ENCODE data around the gene AUTS2. TPM values are rescaled to one million over a fixed set of nuclear protein-coding genes. Genes with fewer than 3 reads are reported as not detected.

Gene AUTS2
- total RNA-seq, 1 experiment from 2014 or later, result 50.0 TPM

DNA sequence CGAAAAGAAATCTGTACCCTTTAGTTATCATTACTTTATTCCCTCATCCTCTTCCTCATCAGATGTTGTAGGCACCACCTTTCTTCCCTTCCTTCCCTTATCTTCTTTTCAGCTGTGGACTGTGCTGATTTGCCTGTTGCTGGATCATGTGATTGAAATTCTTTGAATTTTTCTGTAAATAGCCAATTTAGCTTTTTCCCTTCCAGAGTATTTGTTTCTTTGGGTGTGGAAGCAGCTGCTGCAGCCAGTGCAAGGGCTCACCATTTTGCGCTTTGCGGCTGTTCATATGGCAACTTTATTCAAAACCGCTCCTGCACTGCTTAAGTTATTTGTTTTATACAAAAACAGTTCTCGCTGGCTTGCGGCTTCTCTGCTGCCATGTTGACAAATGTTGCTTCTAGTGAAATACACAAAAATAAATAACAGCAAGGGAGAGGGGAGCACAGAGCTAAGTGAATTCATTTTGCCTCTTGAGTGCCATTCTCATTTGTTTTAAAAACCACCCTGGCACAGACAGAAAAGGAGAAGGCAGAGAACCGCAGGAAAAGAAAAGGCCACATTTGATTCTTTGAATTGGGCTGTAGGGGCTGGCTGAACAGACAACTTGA is 151.2 kb downstream of the AUTS2 start:
- H3K4me3 Mint-ChIP-seq, result no peak overlapping the region
- H3K4me1 Mint-ChIP-seq, result peaks cover 28% of the 10 kb centered on the region
- H3K27me3 Mint-ChIP-seq (ENCODE audit: low read depth), result no peaks in the 10 kb centered on the region
- POLR2A ChIA-PET, result no interaction called here
- H3K36me3 Mint-ChIP-seq, result no peaks in the 10 kb centered on the region
- H3K27ac Mint-ChIP-seq, result peak overlapping the region; percentile 93
- TF ChIP-seq, protein P1, sequence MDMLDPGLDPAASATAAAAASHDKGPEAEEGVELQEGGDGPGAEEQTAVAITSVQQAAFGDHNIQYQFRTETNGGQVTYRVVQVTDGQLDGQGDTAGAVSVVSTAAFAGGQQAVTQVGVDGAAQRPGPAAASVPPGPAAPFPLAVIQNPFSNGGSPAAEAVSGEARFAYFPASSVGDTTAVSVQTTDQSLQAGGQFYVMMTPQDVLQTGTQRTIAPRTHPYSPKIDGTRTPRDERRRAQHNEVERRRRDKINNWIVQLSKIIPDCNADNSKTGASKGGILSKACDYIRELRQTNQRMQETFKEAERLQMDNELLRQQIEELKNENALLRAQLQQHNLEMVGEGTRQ (CRISPR knock-in tag; IDR thresholded peaks at IDR 0.05), result 0 out of 2 replicates have a peak, but pooled peaks have one; percentile 37
- TF ChIP-seq, protein P2, sequence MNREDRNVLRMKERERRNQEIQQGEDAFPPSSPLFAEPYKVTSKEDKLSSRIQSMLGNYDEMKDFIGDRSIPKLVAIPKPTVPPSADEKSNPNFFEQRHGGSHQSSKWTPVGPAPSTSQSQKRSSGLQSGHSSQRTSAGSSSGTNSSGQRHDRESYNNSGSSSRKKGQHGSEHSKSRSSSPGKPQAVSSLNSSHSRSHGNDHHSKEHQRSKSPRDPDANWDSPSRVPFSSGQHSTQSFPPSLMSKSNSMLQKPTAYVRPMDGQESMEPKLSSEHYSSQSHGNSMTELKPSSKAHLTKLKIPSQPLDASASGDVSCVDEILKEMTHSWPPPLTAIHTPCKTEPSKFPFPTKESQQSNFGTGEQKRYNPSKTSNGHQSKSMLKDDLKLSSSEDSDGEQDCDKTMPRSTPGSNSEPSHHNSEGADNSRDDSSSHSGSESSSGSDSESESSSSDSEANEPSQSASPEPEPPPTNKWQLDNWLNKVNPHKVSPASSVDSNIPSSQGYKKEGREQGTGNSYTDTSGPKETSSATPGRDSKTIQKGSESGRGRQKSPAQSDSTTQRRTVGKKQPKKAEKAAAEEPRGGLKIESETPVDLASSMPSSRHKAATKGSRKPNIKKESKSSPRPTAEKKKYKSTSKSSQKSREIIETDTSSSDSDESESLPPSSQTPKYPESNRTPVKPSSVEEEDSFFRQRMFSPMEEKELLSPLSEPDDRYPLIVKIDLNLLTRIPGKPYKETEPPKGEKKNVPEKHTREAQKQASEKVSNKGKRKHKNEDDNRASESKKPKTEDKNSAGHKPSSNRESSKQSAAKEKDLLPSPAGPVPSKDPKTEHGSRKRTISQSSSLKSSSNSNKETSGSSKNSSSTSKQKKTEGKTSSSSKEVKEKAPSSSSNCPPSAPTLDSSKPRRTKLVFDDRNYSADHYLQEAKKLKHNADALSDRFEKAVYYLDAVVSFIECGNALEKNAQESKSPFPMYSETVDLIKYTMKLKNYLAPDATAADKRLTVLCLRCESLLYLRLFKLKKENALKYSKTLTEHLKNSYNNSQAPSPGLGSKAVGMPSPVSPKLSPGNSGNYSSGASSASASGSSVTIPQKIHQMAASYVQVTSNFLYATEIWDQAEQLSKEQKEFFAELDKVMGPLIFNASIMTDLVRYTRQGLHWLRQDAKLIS (CRISPR knock-in tag; IDR thresholded peaks at IDR 0.05; ENCODE audit: borderline replicate concordance), result no peak
- peaks cover 7% of the 10 kb centered on the region; the same call in 1 of the 2 replicates for H3K9me3 Mint-ChIP-seq
- DNase-seq (ENCODE audit: low spot score), result no peak
- peak; percentile 58 for ATAC-seq
- CTCF ChIA-PET, result interaction anchor here (1.0 kb wide), 1 partner anchor 50 kb away, joined by 4 read pairs; no protein-coding TSS in a partner anchor

DNA sequence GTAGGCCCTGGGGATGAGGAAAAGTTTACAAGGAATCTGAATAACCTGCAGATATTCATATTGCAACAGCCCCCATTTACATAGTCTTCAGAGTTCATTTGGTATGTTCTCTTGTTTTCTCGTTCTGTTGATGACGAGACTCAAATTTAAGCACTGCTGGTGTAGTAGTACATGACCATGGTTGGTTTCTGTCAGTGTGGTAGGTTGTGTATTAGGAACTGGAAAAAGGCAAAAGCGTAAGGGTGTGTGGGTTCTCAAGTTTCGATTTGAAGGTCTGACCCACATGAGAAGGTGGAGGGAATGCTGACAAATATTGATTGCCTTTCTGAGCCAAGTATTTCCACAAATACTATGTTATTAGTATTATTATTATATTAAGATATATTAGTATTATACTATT is 151.7 kb downstream of the AUTS2 start:
- Mint-ChIP-seq H3K36me3 (no peaks in the 10 kb centered on the region), H3K4me1 (peaks cover 31% of the 10 kb centered on the region), H3K4me3 (no peak overlapping the region), H3K9me3 (peaks cover 7% of the 10 kb centered on the region; the same call in 1 of the 2 replicates), H3K27ac (peak overlapping the region; percentile 93), H3K27me3 (ENCODE audit: low read depth) (no peaks in the 10 kb centered on the region; the same call in 1 of the 2 replicates)
- DNase-seq (ENCODE audit: low spot score) (no peak), ATAC-seq (no peak)
- POLR2A ChIA-PET, result no interaction called here
- TF ChIP-seq CREM (CRISPR knock-in tag; IDR thresholded peaks at IDR 0.05), result no peak
- no peak for TF ChIP-seq ZNF138 (CRISPR knock-in tag; conservative IDR thresholded peaks at IDR 0.05)
- TF ChIP-seq, protein P3, sequence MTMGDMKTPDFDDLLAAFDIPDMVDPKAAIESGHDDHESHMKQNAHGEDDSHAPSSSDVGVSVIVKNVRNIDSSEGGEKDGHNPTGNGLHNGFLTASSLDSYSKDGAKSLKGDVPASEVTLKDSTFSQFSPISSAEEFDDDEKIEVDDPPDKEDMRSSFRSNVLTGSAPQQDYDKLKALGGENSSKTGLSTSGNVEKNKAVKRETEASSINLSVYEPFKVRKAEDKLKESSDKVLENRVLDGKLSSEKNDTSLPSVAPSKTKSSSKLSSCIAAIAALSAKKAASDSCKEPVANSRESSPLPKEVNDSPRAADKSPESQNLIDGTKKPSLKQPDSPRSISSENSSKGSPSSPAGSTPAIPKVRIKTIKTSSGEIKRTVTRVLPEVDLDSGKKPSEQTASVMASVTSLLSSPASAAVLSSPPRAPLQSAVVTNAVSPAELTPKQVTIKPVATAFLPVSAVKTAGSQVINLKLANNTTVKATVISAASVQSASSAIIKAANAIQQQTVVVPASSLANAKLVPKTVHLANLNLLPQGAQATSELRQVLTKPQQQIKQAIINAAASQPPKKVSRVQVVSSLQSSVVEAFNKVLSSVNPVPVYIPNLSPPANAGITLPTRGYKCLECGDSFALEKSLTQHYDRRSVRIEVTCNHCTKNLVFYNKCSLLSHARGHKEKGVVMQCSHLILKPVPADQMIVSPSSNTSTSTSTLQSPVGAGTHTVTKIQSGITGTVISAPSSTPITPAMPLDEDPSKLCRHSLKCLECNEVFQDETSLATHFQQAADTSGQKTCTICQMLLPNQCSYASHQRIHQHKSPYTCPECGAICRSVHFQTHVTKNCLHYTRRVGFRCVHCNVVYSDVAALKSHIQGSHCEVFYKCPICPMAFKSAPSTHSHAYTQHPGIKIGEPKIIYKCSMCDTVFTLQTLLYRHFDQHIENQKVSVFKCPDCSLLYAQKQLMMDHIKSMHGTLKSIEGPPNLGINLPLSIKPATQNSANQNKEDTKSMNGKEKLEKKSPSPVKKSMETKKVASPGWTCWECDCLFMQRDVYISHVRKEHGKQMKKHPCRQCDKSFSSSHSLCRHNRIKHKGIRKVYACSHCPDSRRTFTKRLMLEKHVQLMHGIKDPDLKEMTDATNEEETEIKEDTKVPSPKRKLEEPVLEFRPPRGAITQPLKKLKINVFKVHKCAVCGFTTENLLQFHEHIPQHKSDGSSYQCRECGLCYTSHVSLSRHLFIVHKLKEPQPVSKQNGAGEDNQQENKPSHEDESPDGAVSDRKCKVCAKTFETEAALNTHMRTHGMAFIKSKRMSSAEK (CRISPR knock-in tag; IDR thresholded peaks at IDR 0.05; ENCODE audit: borderline replicate concordance), result no peak
- no peak for TF ChIP-seq MXD4 (CRISPR knock-in tag; IDR thresholded peaks at IDR 0.05; ENCODE audit: borderline replicate concordance)
- no peak for TF ChIP-seq CBFB (CRISPR knock-in tag; IDR thresholded peaks at IDR 0.05; ENCODE audit: low read depth)
- no peak for TF ChIP-seq KAT7 (CRISPR knock-in tag; IDR thresholded peaks at IDR 0.05; ENCODE audit: borderline replicate concordance)
- TF ChIP-seq, protein P4, sequence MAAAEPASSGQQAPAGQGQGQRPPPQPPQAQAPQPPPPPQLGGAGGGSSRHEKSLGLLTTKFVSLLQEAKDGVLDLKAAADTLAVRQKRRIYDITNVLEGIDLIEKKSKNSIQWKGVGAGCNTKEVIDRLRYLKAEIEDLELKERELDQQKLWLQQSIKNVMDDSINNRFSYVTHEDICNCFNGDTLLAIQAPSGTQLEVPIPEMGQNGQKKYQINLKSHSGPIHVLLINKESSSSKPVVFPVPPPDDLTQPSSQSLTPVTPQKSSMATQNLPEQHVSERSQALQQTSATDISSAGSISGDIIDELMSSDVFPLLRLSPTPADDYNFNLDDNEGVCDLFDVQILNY (CRISPR knock-in tag; IDR thresholded peaks at IDR 0.05), result no peak
- TF ChIP-seq TCF7 (CRISPR knock-in tag; IDR thresholded peaks at IDR 0.05; ENCODE audit: low read depth), result no peak
- CTCF ChIA-PET, result interaction anchor here (1.0 kb wide), 1 partner anchor 50 kb away, joined by 4 read pairs; no protein-coding TSS in a partner anchor

DNA sequence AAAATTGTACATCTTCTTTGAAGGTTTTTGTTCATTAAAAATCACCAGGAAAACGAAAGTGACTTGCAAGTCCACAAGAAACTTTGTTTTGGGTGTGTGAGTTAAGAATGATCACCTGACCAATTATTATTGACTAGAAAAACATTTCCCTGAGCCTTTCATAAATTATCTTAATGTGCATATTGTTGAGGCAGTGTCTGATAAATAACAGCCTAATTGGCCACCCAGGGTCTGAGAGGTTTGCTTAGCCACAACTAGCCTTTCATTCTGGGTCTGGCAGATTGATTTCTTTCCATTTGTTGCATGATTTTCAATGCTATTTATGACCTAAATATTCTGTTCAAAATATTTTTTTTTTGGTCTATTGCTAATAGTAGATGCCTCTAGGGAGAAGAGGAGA is 152.8 kb downstream of the AUTS2 start:
- Mint-ChIP-seq H3K36me3 (no peaks in the 10 kb centered on the region), H3K27ac (no peak overlapping the region), H3K9me3 (peaks cover 7% of the 10 kb centered on the region; the same call in 1 of the 2 replicates), H3K4me1 (peaks cover 35% of the 10 kb centered on the region), H3K4me3 (no peak overlapping the region), H3K27me3 (ENCODE audit: low read depth) (no peaks in the 10 kb centered on the region; the same call in 1 of the 2 replicates)
- TF ChIP-seq ZNF396 (CRISPR knock-in tag; IDR thresholded peaks at IDR 0.05; ENCODE audit: borderline replicate concordance), result no peak
- TF ChIP-seq JUN (CRISPR knock-in tag; IDR thresholded peaks at IDR 0.05), result no peak
- TF ChIP-seq GTF2I (CRISPR knock-in tag; conservative IDR thresholded peaks at IDR 0.05), result no peak
- ChIA-PET CTCF (no interaction called here), POLR2A (no interaction called here)
- DNase-seq (ENCODE audit: low spot score), result no peak
- no peak for ATAC-seq
